ENCODE measurements around the gene SF3B3.

DNA sequence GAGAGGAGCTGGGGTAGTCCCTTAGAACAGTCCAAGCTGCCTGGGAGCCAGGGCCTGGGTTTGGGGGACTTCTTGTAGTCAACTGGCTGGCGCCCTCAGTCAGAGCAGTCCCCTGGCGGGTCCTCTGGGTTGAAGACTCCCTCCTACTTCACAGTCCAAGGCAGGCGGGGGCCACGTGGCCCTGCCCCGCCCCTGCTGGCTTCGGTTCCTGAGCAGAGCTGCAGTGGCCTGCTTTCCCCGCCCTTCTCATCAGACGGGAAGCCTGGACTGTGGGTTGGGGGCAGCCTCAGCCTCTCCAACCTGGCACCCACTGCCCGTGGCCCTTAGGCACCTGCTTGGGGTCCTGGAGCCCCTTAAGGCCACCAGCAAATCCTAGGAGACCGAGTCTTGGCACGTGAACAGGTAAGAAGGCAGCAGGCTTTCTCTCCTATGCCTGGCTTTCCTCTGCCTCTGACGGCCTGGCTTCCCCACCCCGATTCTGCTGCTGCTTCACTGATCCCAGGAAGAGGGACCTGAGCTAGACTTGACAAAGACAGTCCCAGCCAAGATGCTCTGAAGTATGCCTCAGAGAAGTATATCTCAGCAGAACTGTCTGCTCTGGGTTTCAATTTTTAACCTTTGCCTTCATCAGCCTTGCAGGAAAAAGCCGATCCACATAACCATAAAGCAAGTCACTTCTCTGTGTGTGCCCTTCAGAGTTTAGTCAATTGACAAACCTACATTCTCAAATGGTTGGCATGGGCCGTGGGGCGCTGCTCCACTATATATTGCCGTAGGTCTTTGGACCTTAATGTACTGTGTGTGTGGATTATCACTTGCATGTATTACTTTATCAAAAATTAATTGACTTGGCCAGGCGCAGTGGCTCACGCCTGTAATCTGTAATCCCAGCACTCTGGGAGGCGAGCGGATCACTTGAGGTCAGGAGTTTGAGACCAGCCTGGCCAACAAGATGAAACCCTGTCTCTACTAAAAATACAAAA lies 56.3 kb downstream of the SF3B3 start:
- TF ChIP-seq TAF1 (IDR thresholded peaks at IDR 0.05; ENCODE audit: borderline replicate concordance, low read depth, low read length), result no peak
- TF ChIP-seq JUND (IDR thresholded peaks at IDR 0.05; ENCODE audit: low read depth, low read length), result no peak
- no peak for TF ChIP-seq GABPA (IDR thresholded peaks at IDR 0.05; ENCODE audit: low read depth)
- no peak for TF ChIP-seq POLR2A (IDR thresholded peaks at IDR 0.05; ENCODE audit: low read depth, low read length)
- TF ChIP-seq ATF3 (IDR thresholded peaks at IDR 0.05; ENCODE audit: borderline replicate concordance, extremely low read depth, low read depth, low read length), result no peak
- no peak for TF ChIP-seq CTCF (IDR thresholded peaks at IDR 0.05 in 2 of 3, conservative IDR thresholded peaks at IDR 0.05 in 1 of 3; ENCODE audit: control insufficient read depth in 2 of 3, extremely low read depth in 1 of 3, insufficient read depth in 1 of 3, low read depth in 3 of 3, low read length in 3 of 3)

All from GM12878 (cell line).